Cardiac muscle cell (in vitro differentiated cells and primary cell): ENCODE data around the gene CHTF18. TPM values are rescaled to one million over a fixed set of nuclear protein-coding genes. Genes with fewer than 3 reads are reported as not detected.
A peak's percentile ranks its signal among the peaks of the same experiment; 100 is the strongest.

Source experiments
- DNase-seq, 2 donors: peaks; one replicate each; pipeline versions ENCODE4 v3.0.0 to v3.0.0-alpha.2; 2010 to 2017; ENCODE audit warnings: low read depth in 1 of 2, low spot score in 1 of 2
- H3K27ac ChIP-seq: fragments of 200-600 bp; sonication (generic); 2 replicates; pipeline ENCODE4 v1.5.1; 2016
- H3K27me3 ChIP-seq: fragments of 200-600 bp; sonication (generic); 2 replicates; pipeline ENCODE4 v1.6.0; 2016; ENCODE audit warnings: control low read depth
- H3K36me3 ChIP-seq: fragments of 200-600 bp; sonication (generic); 2 replicates; pipeline ENCODE4 v1.5.1; 2016; ENCODE audit warnings: control low read depth
- H3K4me1 ChIP-seq: fragments of 200-600 bp; sonication (generic); 2 replicates; pipeline ENCODE4 v1.8.1; 2017; ENCODE audit warnings: low read depth, mild to moderate bottlenecking, mixed run types
- H3K4me3 ChIP-seq: fragments of 200-600 bp; sonication (generic); 2 replicates; pipeline ENCODE4 v1.5.1; 2016; ENCODE audit warnings: mild to moderate bottlenecking
- H3K9me3 ChIP-seq: fragments of 200-600 bp; sonication (generic); 2 replicates; pipeline ENCODE4 v1.5.1; 2017; ENCODE audit warnings: low read depth, mild to moderate bottlenecking, control low read depth
- CTCF ChIP-seq: IDR thresholded peaks from 2 replicates; pipeline ENCODE4 v1.5.1; 2012; ENCODE audit warnings: low read depth, mild to moderate bottlenecking, low read length
- polyA plus RNA-seq: library from polyadenylated mRNA; unstranded; fragments of >200 nt; fragmentation: Nextera tagmentation; extraction: Ambion mirVana; gene quantifications from 2 replicates; pipeline ENCODE4 v1.2.1, GENCODE V29; 2016
- total RNA-seq: library from RNA; depleted of rRNA; stranded (reverse); fragments of >200 nt; gene quantifications from 2 replicates; pipeline ENCODE4 v1.2.3, GENCODE V29; 2016

The CHTF18 gene
- total and polyA plus RNA-seq, 2 experiments from 2014 or later, result 43.6 to 107 TPM

GRCh38 chr16:776824-777223 is 11.6 kb upstream of the CHTF18 start:
- Histone ChIP-seq H3K27ac (no peak overlapping the region), H3K27me3 (no peaks in the 10 kb centered on the region), H3K4me1 (peaks cover 8% of the 10 kb centered on the region), H3K4me3 (no peak overlapping the region), H3K36me3 (no peaks in the 10 kb centered on the region), H3K9me3 (no peaks in the 10 kb centered on the region)
- no peak for TF ChIP-seq CTCF
- no peak for DNase-seq

- H3K4me1 ChIP-seq, result peaks cover 8% of the 10 kb centered on the region
- no peaks in the 10 kb centered on the region for H3K36me3 ChIP-seq
- TF ChIP-seq CTCF, result no peak
- DNase-seq, result peak; percentile 13 to 70
- peak overlapping the region; percentile 5 for H3K27ac ChIP-seq
- no peaks in the 10 kb centered on the region for H3K9me3 ChIP-seq
- no peaks in the 10 kb centered on the region for H3K27me3 ChIP-seq
- no peak overlapping the region for H3K4me3 ChIP-seq
Measured at GRCh38 chr16:777826-778225, 10.6 kb upstream of the CHTF18 start.

- Histone ChIP-seq H3K4me1 (peaks cover 14% of the 10 kb centered on the region), H3K27me3 (no peaks in the 10 kb centered on the region), H3K27ac (no peak overlapping the region), H3K4me3 (no peak overlapping the region), H3K36me3 (no peaks in the 10 kb centered on the region), H3K9me3 (no peaks in the 10 kb centered on the region)
- no peak for TF ChIP-seq CTCF
- no peak for DNase-seq
Measured at GRCh38 chr16:778447-778846, 10.0 kb upstream of the CHTF18 start.

- no peak overlapping the region for H3K27ac ChIP-seq
- no peaks in the 10 kb centered on the region for H3K27me3 ChIP-seq
- DNase-seq, result no peak
- H3K4me3 ChIP-seq, result no peak overlapping the region
- no peaks in the 10 kb centered on the region for H3K9me3 ChIP-seq
- no peak for TF ChIP-seq CTCF
- H3K36me3 ChIP-seq, result no peaks in the 10 kb centered on the region
- H3K4me1 ChIP-seq, result peaks cover 19% of the 10 kb centered on the region
Measured at GRCh38 chr16:778909-779527, 9.4 kb upstream of the CHTF18 start.

GRCh38 chr16:779561-779960 is 8.9 kb upstream of the CHTF18 start:
- Histone ChIP-seq H3K27me3 (no peaks in the 10 kb centered on the region), H3K27ac (no peak overlapping the region), H3K4me1 (peaks cover 19% of the 10 kb centered on the region), H3K36me3 (no peaks in the 10 kb centered on the region), H3K4me3 (no peak overlapping the region), H3K9me3 (no peaks in the 10 kb centered on the region)
- TF ChIP-seq CTCF, result no peak
- DNase-seq, result no peak
